AG04450 (cell line): ENCODE data around the gene TOMM70. TPM values are rescaled to one million over a fixed set of nuclear protein-coding genes. Genes with fewer than 3 reads are reported as not detected.

Experiments used
- CTCF ChIA-PET: fragments of 300-600, 350-600 bp; formaldehyde crosslinking; extraction: SDS; loops from one replicate; lab custom pipeline; 2022; ENCODE audit warnings: antibody characterized with exemption, inconsistent platforms; lab: Charles Lee
- POLR2A ChIA-PET: fragments of 350-600 bp; formaldehyde crosslinking; extraction: SDS; loops from one replicate; lab custom pipeline; 2021; ENCODE audit warnings: antibody characterized with exemption, inconsistent platforms; lab: Yijun Ruan, JAX
- DNase-seq: peaks from one replicate; pipeline ENCODE4 v3.0.0-alpha.2; 2011; ENCODE audit warnings: low read depth, low spot score
- H3K27ac ChIP-seq: one replicate; pipeline ENCODE4 v1.5.1; 2012; ENCODE audit warnings: low read depth, low read length, control low read depth
- H3K27me3 ChIP-seq: one replicate; pipeline ENCODE4 v1.6.0; 2012; ENCODE audit warnings: low read length; ENCODE audit not compliant: control insufficient read depth, insufficient read depth
- H3K4me3 ChIP-seq: 2 replicates; pipeline ENCODE4 v1.5.1; 2011; ENCODE audit warnings: mild to moderate bottlenecking, low read depth, low read length, control low read depth
- H3K9me3 ChIP-seq: 2 replicates; pipeline ENCODE4 v1.5.1; 2012; ENCODE audit warnings: low read length; ENCODE audit not compliant: control insufficient read depth, insufficient read depth
- polyA plus RNA-seq: library from polyadenylated mRNA; depleted of rRNA; stranded (reverse); fragments of >200 nt; gene quantifications from 2 replicates; pipeline ENCODE4 v1.2.3, GENCODE V29; 2011
- TF ChIP-seq, protein P1 (sequence below): IDR thresholded peaks from 2 replicates; pipeline ENCODE4 v1.5.1; 2011; ENCODE audit warnings: low read depth, low read length, control low read depth, inconsistent platforms

TOMM70 gene
- polyA plus RNA-seq, 1 experiment: 53.7 TPM

DNA sequence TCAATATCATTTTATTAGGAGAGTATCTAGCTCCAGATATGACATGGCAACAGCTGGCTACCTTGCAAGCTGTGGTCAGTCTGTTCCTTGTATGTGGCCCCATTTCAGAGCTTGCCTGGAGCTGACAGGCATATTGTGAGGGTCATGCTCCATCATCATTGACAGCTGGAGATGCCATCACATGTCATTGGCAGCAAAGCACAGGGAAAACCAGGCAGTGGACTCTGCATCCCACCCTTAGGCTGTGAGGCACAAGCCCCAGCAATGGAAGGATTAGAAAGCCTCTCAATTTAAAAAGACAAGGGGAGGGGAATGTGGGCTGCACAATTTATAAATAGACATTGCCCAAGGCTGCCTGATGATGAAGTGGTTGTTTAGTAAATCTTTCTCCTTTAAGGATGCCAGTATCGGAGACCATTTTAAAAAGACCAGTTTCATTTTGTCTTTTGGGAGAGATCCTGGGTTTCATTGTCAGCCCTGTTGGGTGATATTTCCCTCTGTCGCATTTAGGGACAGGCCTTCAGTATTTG, 28.4 kb upstream of the TOMM70 start:
- POLR2A ChIA-PET: no interaction called here
- CTCF ChIA-PET: interaction anchor here (3.7 kb wide), 1 partner anchor 34 kb away, joined by 15 read pairs; no protein-coding TSS in a partner anchor

DNA sequence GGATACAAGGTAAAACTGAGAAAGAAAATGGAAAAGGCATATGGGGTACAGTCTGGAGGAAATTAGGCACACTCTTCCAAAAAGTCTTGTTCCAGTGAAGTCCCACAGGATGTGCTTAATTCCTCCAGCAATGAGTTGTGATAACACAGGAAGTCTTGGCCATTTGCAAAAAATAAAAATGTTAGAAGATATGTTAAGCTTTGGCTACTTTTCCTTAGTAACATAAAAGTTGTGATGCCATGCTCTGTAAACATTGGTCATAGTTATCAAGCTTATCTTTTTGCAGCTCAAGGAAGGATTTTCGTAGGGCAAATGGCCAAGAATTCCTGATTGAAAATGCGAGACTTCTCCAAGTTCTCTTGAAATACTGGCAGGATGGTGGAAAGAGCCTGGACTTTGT, 26.8 kb upstream of the TOMM70 start:
- no peak for DNase-seq
- no peak overlapping the region for H3K4me3 ChIP-seq
- ChIA-PET CTCF (no interaction called here), POLR2A (no interaction called here)
- H3K27me3 ChIP-seq: no peaks in the 10 kb centered on the region
- no peaks in the 10 kb centered on the region for H3K9me3 ChIP-seq
- TF ChIP-seq, protein P1, sequence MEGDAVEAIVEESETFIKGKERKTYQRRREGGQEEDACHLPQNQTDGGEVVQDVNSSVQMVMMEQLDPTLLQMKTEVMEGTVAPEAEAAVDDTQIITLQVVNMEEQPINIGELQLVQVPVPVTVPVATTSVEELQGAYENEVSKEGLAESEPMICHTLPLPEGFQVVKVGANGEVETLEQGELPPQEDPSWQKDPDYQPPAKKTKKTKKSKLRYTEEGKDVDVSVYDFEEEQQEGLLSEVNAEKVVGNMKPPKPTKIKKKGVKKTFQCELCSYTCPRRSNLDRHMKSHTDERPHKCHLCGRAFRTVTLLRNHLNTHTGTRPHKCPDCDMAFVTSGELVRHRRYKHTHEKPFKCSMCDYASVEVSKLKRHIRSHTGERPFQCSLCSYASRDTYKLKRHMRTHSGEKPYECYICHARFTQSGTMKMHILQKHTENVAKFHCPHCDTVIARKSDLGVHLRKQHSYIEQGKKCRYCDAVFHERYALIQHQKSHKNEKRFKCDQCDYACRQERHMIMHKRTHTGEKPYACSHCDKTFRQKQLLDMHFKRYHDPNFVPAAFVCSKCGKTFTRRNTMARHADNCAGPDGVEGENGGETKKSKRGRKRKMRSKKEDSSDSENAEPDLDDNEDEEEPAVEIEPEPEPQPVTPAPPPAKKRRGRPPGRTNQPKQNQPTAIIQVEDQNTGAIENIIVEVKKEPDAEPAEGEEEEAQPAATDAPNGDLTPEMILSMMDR: no peak
- H3K27ac ChIP-seq: no peak overlapping the region

More for the DNA sequence above, 28.4 kb upstream of the TOMM70 start:
- TF ChIP-seq, protein P1: no peak
- no peaks in the 10 kb centered on the region for H3K27me3 ChIP-seq
- no peak overlapping the region for H3K27ac ChIP-seq
- no peak for DNase-seq
- no peak overlapping the region for H3K4me3 ChIP-seq
- no peaks in the 10 kb centered on the region for H3K9me3 ChIP-seq

DNA sequence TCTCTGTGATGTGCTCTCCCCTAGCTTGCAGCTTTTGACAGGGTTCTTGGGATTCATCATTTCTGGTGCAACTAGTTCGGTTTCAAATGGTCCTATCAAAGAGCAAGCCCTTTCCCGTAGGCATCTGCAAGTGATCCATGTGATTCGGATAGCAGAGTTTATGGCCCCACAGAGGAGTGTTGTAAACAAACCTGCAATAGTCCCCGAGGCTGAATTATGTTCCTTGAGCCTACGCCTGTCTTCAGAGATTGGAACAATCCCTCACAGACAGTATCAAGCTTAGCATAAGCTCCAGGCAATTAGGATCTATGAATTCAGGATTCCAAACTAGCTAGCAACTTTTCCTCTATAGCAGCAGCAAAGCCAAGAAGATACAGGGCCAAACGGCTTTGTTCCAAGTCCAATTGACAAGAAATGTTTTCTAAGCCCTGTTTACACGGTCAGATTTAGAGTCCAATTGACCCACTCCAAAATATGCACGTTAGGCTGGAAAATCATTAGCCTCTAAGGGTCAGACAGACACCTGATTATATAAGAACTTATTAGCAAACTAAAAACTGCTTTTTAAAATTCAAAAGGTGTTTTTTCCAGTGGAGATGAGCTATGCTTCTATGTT, 25.3 kb upstream of the TOMM70 start:
- no peak for DNase-seq
- TF ChIP-seq, protein P1: no peak
- ChIA-PET POLR2A (no interaction called here), CTCF (interaction anchor here (0.5 to 1.8 kb wide), 3 partner anchors 36 to 164 kb away, joined by 3 to 7 read pairs (median 6); no protein-coding TSS in a partner anchor)
- no peak overlapping the region for H3K27ac ChIP-seq
- no peaks in the 10 kb centered on the region for H3K9me3 ChIP-seq
- no peak overlapping the region for H3K4me3 ChIP-seq
- H3K27me3 ChIP-seq: no peaks in the 10 kb centered on the region

DNA sequence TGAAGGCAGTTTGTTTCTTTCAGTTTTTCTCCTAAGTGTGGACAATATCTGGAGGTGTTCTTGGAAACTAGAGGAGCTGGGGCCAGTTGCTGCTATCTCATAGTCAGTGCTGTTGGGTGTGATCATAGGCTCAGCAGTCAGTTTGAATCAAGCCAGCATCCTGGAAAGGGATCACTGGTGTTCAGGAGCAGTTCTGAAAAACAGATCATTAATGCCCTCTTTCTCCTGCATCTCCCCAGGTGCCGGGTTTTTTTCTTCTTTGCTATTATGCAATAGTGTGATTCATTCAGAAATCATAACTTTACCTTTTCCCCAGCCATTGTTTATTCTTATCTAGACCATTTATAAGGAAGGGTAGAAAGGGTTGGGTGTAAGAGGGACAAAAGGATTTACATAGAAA, 24.4 kb upstream of the TOMM70 start:
- Histone ChIP-seq H3K4me3 (no peak overlapping the region), H3K27me3 (no peaks in the 10 kb centered on the region), H3K9me3 (no peaks in the 10 kb centered on the region), H3K27ac (no peak overlapping the region)
- TF ChIP-seq, protein P1: no peak
- CTCF ChIA-PET: interaction anchor here (0.6 to 1.8 kb wide), 2 partner anchors 37 to 582 kb away, joined by 3 to 7 read pairs; no protein-coding TSS in a partner anchor
- POLR2A ChIA-PET: no interaction called here
- no peak for DNase-seq

DNA sequence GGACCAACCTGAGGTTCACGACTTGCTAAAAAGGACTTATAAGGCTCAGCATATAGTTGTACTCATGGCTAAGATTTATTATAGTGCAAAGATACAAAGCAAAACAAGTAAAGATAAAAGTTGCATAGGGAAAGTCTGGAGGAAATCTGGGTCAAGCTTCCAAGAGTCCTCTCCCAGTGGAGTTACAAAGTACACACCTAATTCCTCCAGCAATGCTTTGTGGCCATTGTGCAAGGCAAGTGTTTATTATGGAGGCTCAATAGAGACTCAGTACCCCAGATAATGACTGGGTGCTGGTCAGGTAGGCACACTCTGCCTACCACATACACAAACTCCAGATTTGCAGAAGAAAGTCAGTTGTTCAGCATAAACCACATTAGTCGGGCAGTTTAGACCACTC, 23.4 kb upstream of the TOMM70 start:
- no peak overlapping the region for H3K27ac ChIP-seq
- H3K27me3 ChIP-seq: no peaks in the 10 kb centered on the region
- no peaks in the 10 kb centered on the region for H3K9me3 ChIP-seq
- TF ChIP-seq, protein P1: no peak
- H3K4me3 ChIP-seq: no peak overlapping the region
- CTCF ChIA-PET: interaction anchor here (1.8 kb wide), 1 partner anchor 38 kb away, joined by 7 read pairs; no protein-coding TSS in a partner anchor
- POLR2A ChIA-PET: no interaction called here
- DNase-seq: no peak
